Pancreas (tissue), 10 donors: ENCODE measurements around the gene KIF23. TPM values are rescaled to one million over a fixed set of nuclear protein-coding genes. Genes with fewer than 3 reads are reported as not detected.
A peak's percentile ranks its signal among the peaks of the same experiment; 100 is the strongest.

Source experiments
- ATAC-seq, 4 donors: fragments of 200-7000 bp; cut with Tn5 transposase; one replicate each; pipeline versions ENCODE4 v1.8.0 to v1.9.1; 2020; ENCODE audit warnings: mild to moderate bottlenecking in 4 of 4, moderate library complexity in 4 of 4
- DNase-seq, 6 donors: peaks; one replicate each; pipeline ENCODE4 v3.0.0-alpha.2; 2020
- FAIRE-seq: peaks from 2 replicates; lab custom pipeline; 2012; peaks lifted over from hg19 to GRCh38; lab: Jason Lieb, UNC
- H3K27ac ChIP-seq, 4 donors: fragments of 200-600 bp; sonication (generic); 1 replicate in 3 of 4; 2 replicates in 1 of 4; pipeline versions ENCODE4 v1.5.0 to v1.8.0; 2020
- H3K27me3 ChIP-seq, 4 donors: fragments of 200-600 bp; one replicate each; pipeline ENCODE4 v1.8.0; 2021
- H3K36me3 ChIP-seq, 3 donors: fragments of 200-600 bp; sonication (generic) in 1 of 3; one replicate each; pipeline versions ENCODE4 v1.5.0 to v1.8.0; 2020 to 2021
- H3K4me1 ChIP-seq, 3 donors: fragments of 200-600 bp; one replicate each; pipeline ENCODE4 v1.8.0; 2021
- H3K4me3 ChIP-seq, 4 donors: fragments of 200-600 bp; sonication (generic) in 2 of 4; one replicate each; pipeline versions ENCODE4 v1.5.0 to v1.8.0; 2020 to 2021
- H3K9me3 ChIP-seq, 4 donors: fragments of 200-600 bp; one replicate each; pipeline ENCODE4 v1.8.0; 2021
- WGBS, 2 donors: extraction: QIAGEN DNeasy Blood & Tissue Kit; methylation state at CpG; one replicate each; pipeline ENCODE4 v1.1.7; 2013; 5-methylcytosine and 5-hydroxymethylcytosine counted together
- intact Hi-C, 3 donors: fragments of 100-400 bp; cut with DNase I; formaldehyde crosslinking; loops; one replicate each; pipeline versions ENCODE4 v1.11.1 to v1.14.2; 2022
- polyA plus RNA-seq, 2 donors: library from polyadenylated mRNA; stranded (reverse); fragments of 200-250 nt; gene quantifications; one replicate each; pipeline ENCODE4 v1.2.3, GENCODE V29; 2013
- total RNA-seq, 6 donors: library from RNA; stranded (reverse); fragmentation: NEBNext Ultra II Directional in 4 of 6; extraction: Animal tissue kit (Norgen Biotek cat#: 25700) in 4 of 6; gene quantifications; one replicate each; pipeline versions ENCODE4 v1.2.1 to v1.2.4, GENCODE V29; 2021 to 2023
- TF ChIP-seq, protein P1 (sequence below), 4 donors: fragments of 200-600 bp; sonication (generic) in 3 of 4; IDR thresholded peaks; one replicate each; pipeline versions ENCODE4 v1.5.0 to v1.8.0; 2021; ENCODE audit warnings: antibody characterized with exemption in 4 of 4
- donor health status: healthy with polysubstance abuse.
- donor health status: DM: no; HTN: no; CAD: no; lungs with moderate emphysema.
- donor health status: DM: no; HTN: no; CAD: no.
- donor health status: control.
- donor health status: control.
- donor health status: Bipolar disorder and iron deficiency.
- donor health status: DM: yes; HTN: yes; CAD: no.
- donor health status: DM: no; HTN: no; CAD: no.
- donor health status: DM: no; HTN: no; CAD: no.
- donor health status: DM: yes; HTN: yes; CAD: no.

The KIF23 gene
- total RNA-seq (1 to 10 TPM in 2 of 6 donors, under 1 TPM in 4; 0.19 to 2.0 (median 0.82) TPM), polyA plus RNA-seq (1 to 10 TPM in 1 of 2 donors, under 1 TPM in 1; 0.91 to 2.0 TPM)

DNA sequence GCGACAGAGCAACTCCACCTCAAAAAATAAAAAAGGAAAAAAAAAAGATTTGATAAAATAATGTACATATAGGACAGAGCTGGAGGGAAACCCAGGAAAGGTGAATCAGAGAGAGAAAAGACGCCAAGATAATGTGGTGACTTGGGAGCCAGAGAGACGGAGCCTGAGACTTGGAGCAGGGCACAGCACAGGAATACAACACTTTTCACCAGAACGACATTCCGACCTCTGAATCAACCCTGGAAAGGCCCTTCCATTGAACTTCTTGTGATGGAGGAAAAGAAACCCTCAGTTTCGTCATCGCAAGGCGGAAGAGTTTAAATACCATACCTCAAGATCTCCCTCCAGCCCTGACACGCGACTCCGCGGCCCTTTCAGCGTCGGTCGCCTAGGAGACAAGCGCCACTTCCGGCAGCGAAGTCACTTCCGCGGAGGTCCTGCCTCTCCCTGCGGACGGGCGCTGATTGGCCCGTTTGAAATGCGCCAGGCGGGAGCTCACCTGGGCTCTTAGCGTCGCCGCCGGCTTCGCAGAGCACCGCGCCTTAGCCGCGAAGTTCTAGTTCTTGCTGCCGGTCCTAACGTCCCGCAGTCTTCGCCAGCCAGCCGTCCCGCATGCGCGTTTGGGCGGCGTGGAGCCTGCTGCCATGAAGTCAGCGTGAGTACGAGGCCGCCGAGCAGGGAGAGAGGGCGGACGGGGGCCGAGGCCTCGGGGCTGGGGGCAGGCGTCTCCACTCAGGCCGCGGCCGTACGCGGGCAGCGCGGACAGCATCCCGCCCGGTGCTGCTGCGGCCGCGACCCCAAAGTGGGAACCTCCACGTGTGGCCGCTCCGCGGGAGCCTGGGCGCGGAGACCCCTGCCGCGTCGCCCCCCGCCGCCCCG lies at the start of gene KIF23:
Gene KIF23, plus strand, starts transcription at position 528 of the 879 bp plus-strand sequence. Its CDS starts 117 bp downstream, at position 645.
- peaks cover 0 to 5% (median 0%) of the 10 kb centered on the region in 4 donors for H3K27me3 ChIP-seq
- peaks cover 0 to 5% (median 3%) of the 10 kb centered on the region in 3 donors for H3K4me1 ChIP-seq
- peak; percentile 87 to 95 (median 88) for DNase-seq
- FAIRE-seq, result no peak
- WGBS, 2 donors, result 1 to 2% methylated on average over 77 to 78 of the region's 78 CpGs
- TF ChIP-seq, protein P1, sequence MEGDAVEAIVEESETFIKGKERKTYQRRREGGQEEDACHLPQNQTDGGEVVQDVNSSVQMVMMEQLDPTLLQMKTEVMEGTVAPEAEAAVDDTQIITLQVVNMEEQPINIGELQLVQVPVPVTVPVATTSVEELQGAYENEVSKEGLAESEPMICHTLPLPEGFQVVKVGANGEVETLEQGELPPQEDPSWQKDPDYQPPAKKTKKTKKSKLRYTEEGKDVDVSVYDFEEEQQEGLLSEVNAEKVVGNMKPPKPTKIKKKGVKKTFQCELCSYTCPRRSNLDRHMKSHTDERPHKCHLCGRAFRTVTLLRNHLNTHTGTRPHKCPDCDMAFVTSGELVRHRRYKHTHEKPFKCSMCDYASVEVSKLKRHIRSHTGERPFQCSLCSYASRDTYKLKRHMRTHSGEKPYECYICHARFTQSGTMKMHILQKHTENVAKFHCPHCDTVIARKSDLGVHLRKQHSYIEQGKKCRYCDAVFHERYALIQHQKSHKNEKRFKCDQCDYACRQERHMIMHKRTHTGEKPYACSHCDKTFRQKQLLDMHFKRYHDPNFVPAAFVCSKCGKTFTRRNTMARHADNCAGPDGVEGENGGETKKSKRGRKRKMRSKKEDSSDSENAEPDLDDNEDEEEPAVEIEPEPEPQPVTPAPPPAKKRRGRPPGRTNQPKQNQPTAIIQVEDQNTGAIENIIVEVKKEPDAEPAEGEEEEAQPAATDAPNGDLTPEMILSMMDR (IDR thresholded peaks at IDR 0.05), result no peak
- intact Hi-C loops, result no loop called here
- peak within 1 kb of the TSS; percentile 38 to 90 (median 62) for H3K4me3 ChIP-seq
- ATAC-seq, result peak; percentile 100
- H3K27ac ChIP-seq, result no peak within 1 kb of the TSS
- no peaks in the 10 kb centered on the region for H3K36me3 ChIP-seq
- no peaks in the 10 kb centered on the region for H3K9me3 ChIP-seq

DNA sequence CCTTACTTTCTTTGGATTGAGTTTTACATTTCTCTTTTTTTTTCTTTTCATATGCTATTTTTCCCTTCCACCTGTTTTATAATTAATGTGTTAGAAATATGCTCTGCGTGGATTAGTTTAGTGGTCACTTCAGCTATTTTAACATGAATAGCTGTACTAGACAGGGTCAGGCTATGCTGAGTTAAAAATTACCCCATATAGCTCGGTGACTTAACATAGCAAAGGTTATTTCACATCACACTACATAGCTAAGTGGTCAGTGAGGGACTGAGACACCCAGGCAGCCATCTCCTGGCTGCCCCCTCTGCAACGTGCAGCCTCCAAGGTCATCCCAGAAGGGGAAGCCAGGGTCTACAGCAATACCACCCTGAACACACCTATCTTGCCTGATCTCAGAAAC lies 46.9 kb upstream of the KIF23 start:
- no peaks in the 10 kb centered on the region for H3K36me3 ChIP-seq
- 32 to 45% methylated on average over 3 of the region's 3 CpGs for WGBS, 2 donors
- TF ChIP-seq, protein P1 (IDR thresholded peaks at IDR 0.05), result no peak
- intact Hi-C loops, result no loop called here
- DNase-seq (no peak), ATAC-seq (no peak), FAIRE-seq (no peak)
- no peaks in the 10 kb centered on the region for H3K4me1 ChIP-seq
- H3K4me3 ChIP-seq, result no peak overlapping the region
- H3K9me3 ChIP-seq, result no peaks in the 10 kb centered on the region
- no peaks in the 10 kb centered on the region for H3K27me3 ChIP-seq
- H3K27ac ChIP-seq, result no peak overlapping the region

DNA sequence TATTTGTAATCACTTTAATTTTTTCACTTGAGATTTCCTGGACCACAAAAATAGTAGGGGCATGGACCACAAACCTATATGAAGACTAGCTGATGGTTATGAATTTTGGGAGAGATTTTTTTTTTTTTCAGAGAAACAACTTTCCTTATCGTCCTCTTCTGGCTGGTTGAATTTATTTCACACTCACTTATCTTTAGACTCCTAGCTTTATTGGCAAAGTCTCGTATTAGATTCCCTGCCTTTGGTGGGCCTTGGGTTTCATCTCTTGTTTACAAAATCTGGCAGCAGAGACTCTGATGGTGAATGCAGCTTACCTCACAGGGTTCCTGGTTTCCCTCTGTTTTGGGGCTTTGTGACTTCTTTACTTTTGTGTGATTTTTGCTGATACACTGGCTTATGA lies 44.5 kb upstream of the KIF23 start:
- FAIRE-seq (no peak), ATAC-seq (no peak), DNase-seq (no peak)
- 85 to 87% methylated on average over 2 of the region's 2 CpGs for WGBS, 2 donors
- Histone ChIP-seq H3K4me3 (no peak overlapping the region), H3K4me1 (no peaks in the 10 kb centered on the region), H3K27me3 (no peaks in the 10 kb centered on the region), H3K36me3 (no peaks in the 10 kb centered on the region), H3K27ac (no peak overlapping the region), H3K9me3 (no peaks in the 10 kb centered on the region)
- TF ChIP-seq, protein P1 (IDR thresholded peaks at IDR 0.05), result no peak
- intact Hi-C loops, result loop anchor here in 1 of 3 donors (10.0 kb wide), 1 partner anchor 65 kb away; no protein-coding TSS in a partner anchor

DNA sequence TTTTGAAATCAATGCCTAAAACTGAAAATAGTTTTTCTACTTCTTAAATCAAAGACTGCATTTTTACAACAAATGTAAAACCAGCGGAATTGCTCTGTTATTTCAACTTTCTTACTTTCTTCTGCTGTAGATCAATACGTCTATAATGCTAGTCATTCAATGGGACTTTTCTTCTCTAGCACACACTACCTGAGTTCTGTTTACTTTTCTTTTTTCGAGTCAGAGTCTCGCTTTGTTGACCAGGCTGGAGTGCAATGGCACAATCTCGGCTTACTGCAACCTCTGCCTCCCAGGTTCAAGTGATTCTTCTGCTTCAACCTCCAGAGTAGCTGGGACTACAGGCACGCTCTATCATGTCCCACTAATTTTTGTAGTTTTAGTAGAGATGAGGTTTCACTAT lies 40.7 kb upstream of the KIF23 start:
- DNase-seq (no peak), ATAC-seq (no peak), FAIRE-seq (no peak)
- Histone ChIP-seq H3K9me3 (no peaks in the 10 kb centered on the region), H3K4me3 (no peak overlapping the region), H3K27me3 (no peaks in the 10 kb centered on the region), H3K27ac (no peak overlapping the region), H3K36me3 (no peaks in the 10 kb centered on the region), H3K4me1 (no peaks in the 10 kb centered on the region)
- intact Hi-C loops, result loop anchor here in 1 of 3 donors (10.0 kb wide), 1 partner anchor 69 kb away; no protein-coding TSS in a partner anchor
- TF ChIP-seq, protein P1 (IDR thresholded peaks at IDR 0.05), result no peak
- WGBS, 2 donors, result 59 to 65% methylated on average over 6 of the region's 6 CpGs
